GM12878 (cell line): ENCODE measurements around the gene DOCK1. TPM values are rescaled to one million over a fixed set of nuclear protein-coding genes. Genes with fewer than 3 reads are reported as not detected.

ENCODE experiments used
- ATAC-seq: fragments of 200-7000 bp; cut with Tn5 transposase; 3 replicates; pipeline ENCODE4 v1.9.1; 2020; ENCODE audit warnings: mild to moderate bottlenecking, moderate library complexity
- BruUV-seq: library from RNA; stranded (reverse); fragments of 400-500 nt; replicated peaks from 2 replicates; lab custom pipeline; 2021; lab: Mats Ljungman, UMichigan
- CTCF ChIA-PET: fragments of 300-600 bp; sonication (Branson Sonifier 250); formaldehyde crosslinking; extraction: SDS; loops from one replicate; lab custom pipeline; 2021; ENCODE audit warnings: inconsistent platforms; lab: Yijun Ruan, JAX
- POLR2A ChIA-PET: fragments of 350-600 bp; formaldehyde crosslinking; extraction: SDS; loops from one replicate; lab custom pipeline; 2021; ENCODE audit warnings: inconsistent platforms; lab: Charles Lee
- RAD21 ChIA-PET: fragments of 300-600 bp; sonication (Branson Sonifier 250); formaldehyde crosslinking; loops from one replicate; lab custom pipeline; 2023; ENCODE audit warnings: antibody characterized with exemption; ENCODE audit not compliant: unreplicated experiment; lab: Charles Lee
- SMC1A ChIA-PET: fragments of 300-600 bp; sonication (Branson Sonifier 250); formaldehyde crosslinking; loops from one replicate; lab custom pipeline; 2023; ENCODE audit not compliant: unreplicated experiment, uncharacterized antibody; lab: Charles Lee
- DNase-seq: peaks from one replicate; pipeline ENCODE4 v3.0.0-alpha.2; 2011; ENCODE audit warnings: low read depth, low spot score
- FAIRE-seq: peaks from 3 replicates; lab custom pipeline; 2011; peaks lifted over from hg19 to GRCh38; lab: Jason Lieb, UNC
- H2AFZ ChIP-seq: 2 replicates; pipeline ENCODE4 v1.6.0; 2011; ENCODE audit warnings: low read depth, low read length, control low read depth; ENCODE audit not compliant: control insufficient read depth
- H3K27ac ChIP-seq: 2 replicates; pipeline ENCODE4 v1.5.1; 2011; ENCODE audit warnings: control low read depth; ENCODE audit not compliant: control insufficient read depth, insufficient read depth
- H3K27me3 ChIP-seq, 2 experiments: replicated peaks in 1 of 2; 2 replicates each; pipeline versions ENCODE4 v1.6.0 to v1.6.1; 2011; ENCODE audit warnings: low read length in 1 of 2; ENCODE audit not compliant: control insufficient read depth in 2 of 2, insufficient read depth in 2 of 2
- H3K36me3 ChIP-seq, 2 experiments: 2 replicates each; pipeline ENCODE4 v1.5.1; 2011; ENCODE audit warnings: low read length in 1 of 2; ENCODE audit not compliant: control insufficient read depth in 2 of 2, insufficient read depth in 2 of 2
- H3K4me1 ChIP-seq: 2 replicates; pipeline ENCODE4 v1.6.1; 2011; ENCODE audit warnings: mild to moderate bottlenecking, low read length, moderate library complexity, mixed read lengths; ENCODE audit not compliant: control insufficient read depth, insufficient read depth
- H3K4me2 ChIP-seq: 2 replicates; pipeline ENCODE4 v1.6.0; 2011; ENCODE audit warnings: control low read depth; ENCODE audit not compliant: control insufficient read depth, insufficient read depth
- H3K4me3 ChIP-seq: fragments of 200-600 bp; sonication (generic); 2 replicates; pipeline ENCODE4 v1.5.1; 2016
- H3K79me2 ChIP-seq: 2 replicates; pipeline ENCODE4 v1.6.0; 2011; ENCODE audit warnings: low read length; ENCODE audit not compliant: control insufficient read depth, insufficient read depth
- H3K9ac ChIP-seq: 2 replicates; pipeline ENCODE4 v1.8.0; 2011; ENCODE audit warnings: low read length, control low read depth, mixed read lengths; ENCODE audit not compliant: control insufficient read depth, insufficient read depth
- H3K9me3 ChIP-seq: replicated peaks from 3 replicates; pipeline ENCODE4 v1.5.1; 2011; ENCODE audit warnings: mild to moderate bottlenecking, low read length; ENCODE audit not compliant: control insufficient read depth, insufficient read depth
- H4K20me1 ChIP-seq: 2 replicates; pipeline ENCODE4 v1.6.0; 2011; ENCODE audit not compliant: control insufficient read depth, insufficient read depth
- BACH1 ChIP-seq: fragments of 450-650 bp; IDR thresholded peaks from 2 replicates; pipeline ENCODE4 v1.6.1; 2017; ENCODE audit warnings: mild to moderate bottlenecking, borderline replicate concordance
- CUX1 ChIP-seq: IDR thresholded peaks from 2 replicates; pipeline ENCODE4 v1.6.1; 2012; ENCODE audit warnings: improper control_type of control experiment, low read depth, low read length; ENCODE audit not compliant: insufficient replicate concordance
- EGR1 ChIP-seq, 2 experiments: IDR thresholded peaks; 1 replicate in 1 of 2; 2 replicates in 1 of 2; pipeline ENCODE4 v1.6.1; 2011 to 2012; ENCODE audit warnings: low read depth in 2 of 2, low read length in 2 of 2, borderline replicate concordance in 1 of 2, mild to moderate bottlenecking in 1 of 2, moderate library complexity in 1 of 2
- ESRRA ChIP-seq: IDR thresholded peaks from 2 replicates; pipeline ENCODE4 v1.6.1; 2012; ENCODE audit warnings: mild to moderate bottlenecking, low read length, improper control_type of control experiment
- EZH2 ChIP-seq: IDR thresholded peaks from 2 replicates; pipeline ENCODE4 v1.6.1; 2012; ENCODE audit warnings: low read depth, mild to moderate bottlenecking, control low read depth, inconsistent platforms, low read length, borderline replicate concordance; ENCODE audit not compliant: control insufficient read depth
- HDAC2 ChIP-seq: fragments of 200-600 bp; sonication (generic); IDR thresholded peaks from 2 replicates; pipeline ENCODE4 v1.6.1; 2017
- IKZF2 ChIP-seq, 2 experiments: fragments of 450-650 bp; IDR thresholded peaks; 2 replicates each; pipeline ENCODE4 v1.6.1; 2017; ENCODE audit warnings: mild to moderate bottlenecking in 2 of 2, moderate library complexity in 2 of 2
- IRF4 ChIP-seq: IDR thresholded peaks from 2 replicates; pipeline ENCODE4 v1.6.1; 2011; ENCODE audit warnings: low read depth, low read length
- MAX ChIP-seq: IDR thresholded peaks from 2 replicates; pipeline ENCODE4 v1.6.1; 2012; ENCODE audit warnings: low read depth, low read length, improper control_type of control experiment
- MLLT1 ChIP-seq: fragments of 450-650 bp; IDR thresholded peaks from 2 replicates; pipeline ENCODE4 v1.6.1; 2016; ENCODE audit warnings: mild to moderate bottlenecking
- NR2C2 ChIP-seq: IDR thresholded peaks from 2 replicates; pipeline ENCODE4 v1.6.1; 2011; ENCODE audit warnings: borderline replicate concordance, low read depth; ENCODE audit not compliant: control insufficient read depth, insufficient read length
- POU2F2 ChIP-seq: IDR thresholded peaks from 3 replicates; pipeline ENCODE4 v1.6.1; 2011; ENCODE audit warnings: low read depth, mild to moderate bottlenecking, low read length, borderline replicate concordance
- STAT1 ChIP-seq: fragments of 450-650 bp; conservative IDR thresholded peaks from 2 replicates; pipeline ENCODE4 v1.6.1; 2014; ENCODE audit warnings: antibody characterized with exemption, mild to moderate bottlenecking
- TAF1 ChIP-seq: IDR thresholded peaks from 2 replicates; pipeline ENCODE4 v1.6.1; 2011; ENCODE audit warnings: mild to moderate bottlenecking, low read depth, low read length, borderline replicate concordance
- USF2 ChIP-seq: IDR thresholded peaks from 2 replicates; pipeline ENCODE4 v1.6.1; 2011; ENCODE audit warnings: low read depth, low read length, improper control_type of control experiment, borderline replicate concordance
- YY1 ChIP-seq: IDR thresholded peaks from 2 replicates; pipeline ENCODE4 v1.6.1; 2011; ENCODE audit warnings: low read depth, mild to moderate bottlenecking, low read length
- WGBS: methylation state at CpG from one replicate; pipeline ENCODE4 v1.1.6; 2016; ENCODE audit warnings: low lambda C conversion rate; ENCODE audit not compliant: insufficient replicate concordance, insufficient coverage; ENCODE audit errors: missing lambda C conversion rate; 5-methylcytosine and 5-hydroxymethylcytosine counted together
- in situ Hi-C: fragments of 300-500 bp; cut with MboI; formaldehyde crosslinking; loops from 9 replicates; pipeline ENCODE4 v1.14.3; 2018; ENCODE audit warnings: mixed read lengths
- intact Hi-C: fragments of 100-400 bp; cut with micrococcal nuclease; formaldehyde crosslinking; loops from one replicate; pipeline ENCODE4 v1.14.2; 2022; ENCODE audit not compliant: unreplicated experiment
- polyA plus RNA-seq, 11 experiments: library from polyadenylated mRNA; depleted of rRNA in 4 of 11; unstranded in 6 of 11; stranded (reverse) in 5 of 11; fragments of >200 nt; fragmentation: Nextera tagmentation in 4 of 11; fragmentation: Illumina TruSeq in 1 of 11; extraction: Ambion mirVana in 4 of 11; extraction: Trizol in 1 of 11; gene quantifications; 1 replicate in 1 of 11; 2 replicates in 10 of 11; pipeline versions ENCODE4 v1.2.1 to v1.2.3, GENCODE V29; 2011 to 2016; ENCODE audit warnings: inconsistent platforms in 2 of 11, missing spikeins in 2 of 11, low read depth in 1 of 11
- total RNA-seq, 4 experiments: library from RNA; depleted of rRNA in 3 of 4; stranded (reverse); fragments of >200 nt in 3 of 4; fragmentation: Illumina TruSeq in 1 of 4; extraction: Trizol in 1 of 4; gene quantifications; 2 replicates each; pipeline versions ENCODE4 v1.2.1 to v1.2.3, GENCODE V29; 2013 to 2021

DOCK1 gene
- total and polyA plus RNA-seq, 10 of the 15 experiments (the other 5 are each of a cell fraction or from before 2014, with no cell fraction given), result 0.05 to 0.18 TPM; not detected in 8

GRCh38 chr10:127148066-127148932, 243.1 kb downstream of the DOCK1 start:
- ChIA-PET SMC1A (interaction anchor here (0.7 to 1.0 kb wide), 2 partner anchors 10 to 39 kb away, joined by 3 to 5 read pairs; no protein-coding TSS in a partner anchor), POLR2A (no interaction called here), CTCF (interaction anchor here (1.2 kb wide), 1 partner anchor 34 kb away, joined by 3 read pairs; no protein-coding TSS in a partner anchor), RAD21 (no interaction called here)
- in situ Hi-C loops, result no loop called here
- no peaks in the 10 kb centered on the region for H3K36me3 ChIP-seq
- H3K4me1 ChIP-seq, result no peaks in the 10 kb centered on the region
- intact Hi-C loops, result no loop called here
- H3K79me2 ChIP-seq, result no peaks in the 10 kb centered on the region
- H4K20me1 ChIP-seq, result no peaks in the 10 kb centered on the region
- no peak for FAIRE-seq
- H3K9me3 ChIP-seq, result no peaks in the 10 kb centered on the region
- H3K9ac ChIP-seq, result no peak overlapping the region
- no peak overlapping the region for H2AFZ ChIP-seq
- H3K27me3 ChIP-seq, result no peaks in the 10 kb centered on the region
- BruUV-seq, result no TSS peak
- 5% methylated on average over 15 of the region's 15 CpGs for WGBS
- H3K4me3 ChIP-seq, result no peak overlapping the region
- no peak for ATAC-seq
- no peak for DNase-seq
- H3K4me2 ChIP-seq, result no peak overlapping the region
- no peak overlapping the region for H3K27ac ChIP-seq
- no peak for TF ChIP-seq MAX
- TF ChIP-seq EGR1 (IDR thresholded peaks at IDR 0.05; ENCODE audit: borderline replicate concordance in 1 of 2, low read depth in 2 of 2, low read length in 2 of 2), result no peak
- TF ChIP-seq STAT1, result no peak
- no peak for TF ChIP-seq TAF1
- no peak for TF ChIP-seq YY1
- TF ChIP-seq NR2C2, result no peak
- TF ChIP-seq IKZF2 (IDR thresholded peaks at IDR 0.05), result no peak
- TF ChIP-seq POU2F2, result no peak
- no peak for TF ChIP-seq EZH2
- TF ChIP-seq IRF4, result no peak
- TF ChIP-seq MLLT1, result no peak
- no peak for TF ChIP-seq ESRRA
- TF ChIP-seq USF2, result no peak
- no peak for TF ChIP-seq BACH1
- no peak for TF ChIP-seq HDAC2
- TF ChIP-seq CUX1, result no peak
